Osteoblast (primary cell): ENCODE results near the gene TMEM238. TPM values are rescaled to one million over a fixed set of nuclear protein-coding genes. Genes with fewer than 3 reads are reported as not detected.

Experiments
- DNase-seq: peaks from one replicate; pipeline ENCODE4 v3.0.0; 2011; ENCODE audit warnings: low spot score, mixed read lengths; ENCODE audit not compliant: insufficient read length; ENCODE audit errors: missing footprints
- H2AFZ ChIP-seq: 2 replicates; pipeline ENCODE4 v1.6.0; 2011; ENCODE audit warnings: mild to moderate bottlenecking, low read length
- H3K27ac ChIP-seq: 2 replicates; pipeline ENCODE4 v1.5.1; 2011; ENCODE audit warnings: mild to moderate bottlenecking, low read depth, low read length, moderate library complexity
- H3K27me3 ChIP-seq: 2 replicates; pipeline ENCODE4 v1.6.0; 2012; ENCODE audit warnings: mild to moderate bottlenecking, control low read depth, inconsistent platforms, low read length, moderate library complexity; ENCODE audit not compliant: insufficient read depth
- H3K36me3 ChIP-seq: 2 replicates; pipeline ENCODE4 v1.5.1; 2011; ENCODE audit warnings: mild to moderate bottlenecking, low read length, control low read depth, moderate library complexity; ENCODE audit not compliant: insufficient read depth
- H3K4me1 ChIP-seq: 2 replicates; pipeline ENCODE4 v1.5.1; 2011; ENCODE audit warnings: mild to moderate bottlenecking, low read length, control low read depth, moderate library complexity; ENCODE audit not compliant: insufficient read depth
- H3K4me2 ChIP-seq: 2 replicates; pipeline ENCODE4 v1.6.0; 2011; ENCODE audit warnings: mild to moderate bottlenecking, low read length; ENCODE audit not compliant: insufficient read depth
- H3K4me3 ChIP-seq: fragments of 200-600 bp; sonication (generic); 3 replicates; pipeline ENCODE4 v1.5.1; 2012; ENCODE audit warnings: mild to moderate bottlenecking, low read length, inconsistent platforms; ENCODE audit not compliant: insufficient read depth
- H3K79me2 ChIP-seq: 2 replicates; pipeline ENCODE4 v1.6.0; 2012; ENCODE audit warnings: mild to moderate bottlenecking, low read length, control low read depth, inconsistent platforms; ENCODE audit not compliant: insufficient read depth
- H3K9me3 ChIP-seq: 2 replicates; pipeline ENCODE4 v1.5.1; 2011; ENCODE audit warnings: low read depth, low read length, control low read depth
- H4K20me1 ChIP-seq: 2 replicates; pipeline ENCODE4 v1.6.0; 2012; ENCODE audit warnings: mild to moderate bottlenecking, low read length, control low read depth; ENCODE audit not compliant: insufficient read depth
- total RNA-seq: library from RNA; depleted of rRNA; stranded (reverse); fragments of >200 nt; gene quantifications from 2 replicates; pipeline ENCODE4 v1.2.3, GENCODE V29; 2012
- TF ChIP-seq, protein P1 (sequence below): IDR thresholded peaks from 2 replicates; pipeline ENCODE4 v1.5.1; 2011; ENCODE audit warnings: mild to moderate bottlenecking, low read depth, low read length, moderate library complexity; ENCODE audit errors: extremely low read depth

The TMEM238 gene
- total RNA-seq, 1 donor, result not detected

DNA sequence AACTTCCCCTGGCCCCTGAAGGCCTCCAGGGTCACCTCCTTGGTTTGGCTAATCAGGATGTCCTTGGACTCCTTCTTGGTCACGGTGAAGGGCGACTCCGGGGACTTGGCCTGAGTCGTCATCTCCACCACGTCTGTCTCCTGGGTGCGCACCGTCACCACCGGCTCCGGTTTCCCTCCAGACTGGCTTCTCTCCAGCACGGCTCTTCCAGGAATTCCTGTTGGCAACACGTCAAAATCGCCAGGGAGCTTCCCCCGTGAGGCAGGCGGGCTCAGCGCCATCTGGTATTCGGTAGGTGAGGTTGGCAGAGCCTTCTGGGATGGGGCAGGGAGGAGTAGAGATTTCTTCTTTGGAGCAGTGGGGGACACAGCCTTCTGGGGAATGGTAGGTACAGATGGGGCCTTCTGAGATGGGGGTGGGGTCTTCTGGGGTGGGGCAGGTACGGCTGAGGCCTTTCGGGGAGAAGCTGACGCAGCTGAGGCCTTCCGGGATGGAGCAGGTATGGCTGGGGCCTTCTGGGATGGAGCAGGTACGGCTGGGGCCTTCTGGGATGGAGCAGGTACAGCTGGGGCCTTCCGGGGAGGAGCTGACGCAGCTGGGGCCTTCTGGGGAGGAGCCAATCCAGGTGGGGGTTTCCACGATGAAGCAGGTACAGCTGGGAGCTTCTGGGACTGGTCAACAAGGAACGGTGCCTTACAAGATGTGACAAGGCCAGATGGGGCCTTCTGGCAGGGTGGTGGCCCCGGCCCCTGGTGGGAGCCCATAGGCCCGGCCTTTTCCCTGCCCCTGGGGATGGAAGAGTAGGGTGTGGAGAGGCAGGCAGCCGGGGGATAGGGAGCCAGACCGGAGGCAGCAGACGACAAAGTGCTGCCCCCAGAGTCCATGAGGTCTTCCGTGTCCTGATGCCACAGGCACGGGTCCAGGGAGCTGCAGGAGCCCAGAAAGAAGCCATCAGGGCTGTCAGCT, 24.9 kb downstream of the TMEM238 start:
- Histone ChIP-seq H3K4me2 (no peak overlapping the region), H2AFZ (no peak overlapping the region), H3K27me3 (peaks cover 22% of the 10 kb centered on the region), H3K36me3 (no peaks in the 10 kb centered on the region), H3K9me3 (no peaks in the 10 kb centered on the region), H3K27ac (no peak overlapping the region), H3K4me3 (no peak overlapping the region), H3K4me1 (no peaks in the 10 kb centered on the region), H3K79me2 (no peaks in the 10 kb centered on the region), H4K20me1 (no peaks in the 10 kb centered on the region)
- TF ChIP-seq, protein P1, sequence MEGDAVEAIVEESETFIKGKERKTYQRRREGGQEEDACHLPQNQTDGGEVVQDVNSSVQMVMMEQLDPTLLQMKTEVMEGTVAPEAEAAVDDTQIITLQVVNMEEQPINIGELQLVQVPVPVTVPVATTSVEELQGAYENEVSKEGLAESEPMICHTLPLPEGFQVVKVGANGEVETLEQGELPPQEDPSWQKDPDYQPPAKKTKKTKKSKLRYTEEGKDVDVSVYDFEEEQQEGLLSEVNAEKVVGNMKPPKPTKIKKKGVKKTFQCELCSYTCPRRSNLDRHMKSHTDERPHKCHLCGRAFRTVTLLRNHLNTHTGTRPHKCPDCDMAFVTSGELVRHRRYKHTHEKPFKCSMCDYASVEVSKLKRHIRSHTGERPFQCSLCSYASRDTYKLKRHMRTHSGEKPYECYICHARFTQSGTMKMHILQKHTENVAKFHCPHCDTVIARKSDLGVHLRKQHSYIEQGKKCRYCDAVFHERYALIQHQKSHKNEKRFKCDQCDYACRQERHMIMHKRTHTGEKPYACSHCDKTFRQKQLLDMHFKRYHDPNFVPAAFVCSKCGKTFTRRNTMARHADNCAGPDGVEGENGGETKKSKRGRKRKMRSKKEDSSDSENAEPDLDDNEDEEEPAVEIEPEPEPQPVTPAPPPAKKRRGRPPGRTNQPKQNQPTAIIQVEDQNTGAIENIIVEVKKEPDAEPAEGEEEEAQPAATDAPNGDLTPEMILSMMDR, result no peak
- no peak for DNase-seq

DNA sequence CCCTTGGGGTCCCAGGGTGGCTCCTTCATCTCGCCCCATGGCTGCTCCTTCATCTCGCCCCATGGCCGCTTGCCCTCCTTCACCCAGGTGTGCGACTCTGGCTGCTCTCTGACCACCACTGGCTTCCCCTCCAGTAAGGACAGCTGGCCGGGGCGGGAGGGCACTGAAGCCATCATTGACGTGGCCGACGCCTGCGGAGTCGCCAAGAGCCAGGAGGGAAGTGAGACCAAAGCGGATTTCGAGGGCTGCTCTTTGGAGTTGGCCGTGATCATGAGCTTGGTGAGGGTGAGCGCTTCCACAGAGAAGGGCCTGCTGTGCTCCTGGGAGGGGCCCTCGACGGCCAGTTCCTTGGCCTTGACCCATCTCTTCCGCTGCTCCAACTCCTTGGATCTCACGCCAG, 25.6 kb downstream of the TMEM238 start:
- TF ChIP-seq, protein P1, result no peak
- no peak for DNase-seq
- no peak overlapping the region for H3K4me2 ChIP-seq

DNA sequence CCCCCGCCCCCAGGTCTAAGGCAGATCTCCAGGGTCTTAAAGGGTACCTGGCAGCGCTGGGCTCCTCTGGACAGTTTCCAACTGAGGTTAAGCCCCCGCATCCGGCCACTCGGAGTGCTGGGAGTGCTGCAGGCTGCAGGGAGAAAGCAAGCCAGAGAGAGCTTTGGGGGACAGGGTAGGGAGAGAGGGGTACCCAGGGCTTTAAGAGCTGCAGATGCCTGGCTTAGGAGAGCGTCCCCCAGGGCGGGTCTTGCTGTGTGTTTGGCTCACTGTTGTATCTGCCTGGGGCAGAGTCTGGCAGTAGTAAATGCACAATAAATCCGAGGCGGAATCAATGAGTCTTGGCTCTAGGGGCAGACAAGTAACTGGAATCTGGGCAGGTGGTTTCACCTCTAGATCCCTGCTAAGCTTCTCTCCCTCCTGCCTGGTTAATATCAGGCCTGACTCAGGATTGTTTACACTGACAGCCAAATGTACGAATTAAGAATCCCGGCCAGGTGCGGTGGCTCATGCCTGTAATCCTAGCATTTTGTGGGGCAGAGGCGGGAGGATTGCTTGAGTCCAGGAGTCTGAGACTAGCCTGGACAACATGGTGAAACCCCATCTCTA, 28.8 kb downstream of the TMEM238 start:
- TF ChIP-seq, protein P1, result no peak
- no peak overlapping the region for H3K27ac ChIP-seq
- H4K20me1 ChIP-seq, result no peaks in the 10 kb centered on the region
- DNase-seq, result no peak
- peaks cover 47% of the 10 kb centered on the region for H3K27me3 ChIP-seq
- no peaks in the 10 kb centered on the region for H3K79me2 ChIP-seq
- no peak overlapping the region for H3K4me2 ChIP-seq
- no peak overlapping the region for H2AFZ ChIP-seq
- H3K36me3 ChIP-seq, result no peaks in the 10 kb centered on the region
- H3K4me1 ChIP-seq, result peaks cover 6% of the 10 kb centered on the region
- H3K9me3 ChIP-seq, result no peaks in the 10 kb centered on the region
- no peak overlapping the region for H3K4me3 ChIP-seq

More for the DNA sequence above, 25.6 kb downstream of the TMEM238 start:
- Histone ChIP-seq H3K79me2 (no peaks in the 10 kb centered on the region), H2AFZ (no peak overlapping the region), H4K20me1 (no peaks in the 10 kb centered on the region), H3K36me3 (no peaks in the 10 kb centered on the region), H3K4me3 (no peak overlapping the region), H3K9me3 (no peaks in the 10 kb centered on the region), H3K27me3 (peaks cover 26% of the 10 kb centered on the region), H3K4me1 (peaks cover 3% of the 10 kb centered on the region), H3K27ac (no peak overlapping the region)

DNA sequence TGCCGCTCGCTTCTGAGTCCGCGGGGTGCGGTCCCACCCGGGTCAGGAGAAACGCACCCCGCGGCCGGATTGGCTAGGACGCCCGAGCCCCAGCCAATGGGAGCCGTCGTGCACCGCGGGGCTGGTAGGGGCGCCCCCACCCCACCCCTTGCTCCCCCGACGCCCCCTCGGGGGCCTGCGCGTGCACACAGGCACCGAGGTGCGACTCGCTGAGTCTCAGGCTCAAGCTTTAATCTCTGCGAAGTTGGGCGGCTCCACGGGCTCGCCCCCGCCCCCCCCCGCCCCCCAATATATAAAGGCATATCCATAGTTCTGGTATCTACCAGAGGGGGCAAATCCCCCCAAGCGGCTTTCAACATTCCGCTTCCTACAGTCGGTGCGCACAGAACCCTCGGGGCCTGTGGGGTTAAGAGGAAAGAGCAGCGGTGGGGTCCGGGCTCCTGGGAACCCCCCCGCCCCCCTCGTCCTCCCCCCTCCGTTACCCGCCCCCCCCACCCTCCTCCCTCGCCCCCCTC, 29.3 kb downstream of the TMEM238 start, which contains the start of gene COX6B2:
Gene COX6B2, minus strand, starts transcription at position 22 of the 515 bp plus-strand sequence. CDS start 198 bp downstream, outside the sequence.
- Histone ChIP-seq H3K27me3 (peaks cover 47% of the 10 kb centered on the region), H3K9me3 (no peaks in the 10 kb centered on the region), H3K4me2 (peak within 1 kb of the TSS; percentile 77), H3K4me3 (peak within 1 kb of the TSS; percentile 64), H3K79me2 (no peaks in the 10 kb centered on the region), H3K4me1 (peaks cover 6% of the 10 kb centered on the region), H3K27ac (no peak within 1 kb of the TSS), H3K36me3 (no peaks in the 10 kb centered on the region), H4K20me1 (no peaks in the 10 kb centered on the region), H2AFZ (peak within 1 kb of the TSS; percentile 15)
- DNase-seq, result no peak
- TF ChIP-seq, protein P1, result no peak
